ENCODE results near the gene MUC5B. TPM values are rescaled to one million over a fixed set of nuclear protein-coding genes. Genes with fewer than 3 reads are reported as not detected.

MUC5B gene
- total and polyA plus RNA-seq, 9 donors: 0.02 to 35.3 (median 1.1) TPM; not detected in 1

DNA sequence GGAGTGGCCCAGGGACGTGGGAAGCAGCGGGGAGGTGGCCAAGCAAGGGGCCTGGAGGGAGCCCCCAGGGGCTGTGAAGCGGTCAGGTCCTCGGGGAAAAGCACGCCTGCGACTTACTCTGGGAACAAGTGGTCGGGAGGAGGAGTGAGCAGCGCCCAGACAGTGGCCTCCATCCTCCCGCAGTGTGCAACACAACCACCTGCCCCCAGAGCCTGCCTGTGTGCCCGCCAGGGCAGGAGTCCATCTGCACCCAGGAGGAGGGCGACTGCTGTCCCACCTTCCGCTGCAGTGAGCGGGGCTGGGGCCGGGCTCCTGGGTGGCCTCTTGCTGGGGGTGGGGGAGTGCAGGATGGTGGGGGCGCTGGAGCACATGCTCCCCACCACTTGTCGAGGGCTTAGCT is 35.0 kb downstream of the MUC5B start:
- 73 to 81% (median 80%) methylated on average over 14 to 16 of the region's 16 CpGs for WGBS, 3 donors
- no peak for TF ChIP-seq EP300 (IDR thresholded peaks at IDR 0.05)
- TF ChIP-seq, protein P1, sequence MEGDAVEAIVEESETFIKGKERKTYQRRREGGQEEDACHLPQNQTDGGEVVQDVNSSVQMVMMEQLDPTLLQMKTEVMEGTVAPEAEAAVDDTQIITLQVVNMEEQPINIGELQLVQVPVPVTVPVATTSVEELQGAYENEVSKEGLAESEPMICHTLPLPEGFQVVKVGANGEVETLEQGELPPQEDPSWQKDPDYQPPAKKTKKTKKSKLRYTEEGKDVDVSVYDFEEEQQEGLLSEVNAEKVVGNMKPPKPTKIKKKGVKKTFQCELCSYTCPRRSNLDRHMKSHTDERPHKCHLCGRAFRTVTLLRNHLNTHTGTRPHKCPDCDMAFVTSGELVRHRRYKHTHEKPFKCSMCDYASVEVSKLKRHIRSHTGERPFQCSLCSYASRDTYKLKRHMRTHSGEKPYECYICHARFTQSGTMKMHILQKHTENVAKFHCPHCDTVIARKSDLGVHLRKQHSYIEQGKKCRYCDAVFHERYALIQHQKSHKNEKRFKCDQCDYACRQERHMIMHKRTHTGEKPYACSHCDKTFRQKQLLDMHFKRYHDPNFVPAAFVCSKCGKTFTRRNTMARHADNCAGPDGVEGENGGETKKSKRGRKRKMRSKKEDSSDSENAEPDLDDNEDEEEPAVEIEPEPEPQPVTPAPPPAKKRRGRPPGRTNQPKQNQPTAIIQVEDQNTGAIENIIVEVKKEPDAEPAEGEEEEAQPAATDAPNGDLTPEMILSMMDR (IDR thresholded peaks at IDR 0.05): no peak
- TF ChIP-seq POLR2A (IDR thresholded peaks at IDR 0.05): no peak
- no peaks in the 10 kb centered on the region for H3K36me3 ChIP-seq
- no peaks in the 10 kb centered on the region for H3K9me3 ChIP-seq
- H3K27ac ChIP-seq: no peak overlapping the region
- H3K27me3 ChIP-seq: no peaks in the 10 kb centered on the region
- peaks cover 10% of the 10 kb centered on the region for H3K4me1 ChIP-seq (ENCODE audit: insufficient read depth)
- H3K4me3 ChIP-seq: no peak overlapping the region
- DNase-seq: no peak
- intact Hi-C loops (cut with DNase I): no loop called here

DNA sequence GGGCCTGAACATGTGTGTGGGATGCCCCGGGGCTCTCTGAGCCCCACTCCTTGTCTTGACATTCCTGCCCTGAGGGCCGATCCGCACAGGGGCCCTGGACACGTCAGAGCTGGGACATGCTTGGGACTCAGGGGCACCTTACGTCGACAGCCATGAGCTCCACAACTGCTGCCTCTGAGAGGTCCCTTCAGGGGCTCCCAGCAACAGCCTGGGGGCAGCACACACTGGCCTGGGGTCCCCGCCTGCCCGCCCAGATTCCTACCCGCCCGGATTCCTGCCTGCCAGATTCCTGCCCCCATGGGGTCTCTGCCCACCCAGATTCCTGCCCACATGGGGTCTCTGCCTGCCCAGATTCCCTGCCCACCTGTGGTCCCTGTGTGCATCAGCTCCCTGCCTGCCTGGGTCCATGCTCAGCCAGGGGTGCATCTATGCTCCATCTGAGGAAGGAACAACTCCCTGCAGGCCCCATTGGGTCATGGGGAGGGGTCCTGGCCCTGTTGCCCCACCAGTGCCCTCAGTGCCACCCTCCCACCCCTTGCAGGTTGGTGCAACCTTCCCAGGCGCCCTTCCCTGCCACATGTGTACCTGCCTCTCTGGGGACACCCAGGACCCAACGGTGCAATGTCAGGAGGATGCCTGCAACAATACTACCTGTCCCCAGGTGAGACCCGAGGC is 35.7 kb downstream of the MUC5B start:
- no peaks in the 10 kb centered on the region for H3K36me3 ChIP-seq
- H3K4me1 ChIP-seq (ENCODE audit: insufficient read depth): peaks cover 10% of the 10 kb centered on the region
- intact Hi-C loops (cut with DNase I): no loop called here
- no peaks in the 10 kb centered on the region for H3K9me3 ChIP-seq
- H3K27ac ChIP-seq: no peak overlapping the region
- 54 to 71% (median 62%) methylated on average over 11 to 13 of the region's 13 CpGs for WGBS, 3 donors
- no peak for DNase-seq
- H3K4me3 ChIP-seq: no peak overlapping the region
- no peaks in the 10 kb centered on the region for H3K27me3 ChIP-seq
- TF ChIP-seq EP300 (IDR thresholded peaks at IDR 0.05) (no peak), POLR2A (IDR thresholded peaks at IDR 0.05) (no peak)
- TF ChIP-seq, protein P1 (IDR thresholded peaks at IDR 0.05): no peak

DNA sequence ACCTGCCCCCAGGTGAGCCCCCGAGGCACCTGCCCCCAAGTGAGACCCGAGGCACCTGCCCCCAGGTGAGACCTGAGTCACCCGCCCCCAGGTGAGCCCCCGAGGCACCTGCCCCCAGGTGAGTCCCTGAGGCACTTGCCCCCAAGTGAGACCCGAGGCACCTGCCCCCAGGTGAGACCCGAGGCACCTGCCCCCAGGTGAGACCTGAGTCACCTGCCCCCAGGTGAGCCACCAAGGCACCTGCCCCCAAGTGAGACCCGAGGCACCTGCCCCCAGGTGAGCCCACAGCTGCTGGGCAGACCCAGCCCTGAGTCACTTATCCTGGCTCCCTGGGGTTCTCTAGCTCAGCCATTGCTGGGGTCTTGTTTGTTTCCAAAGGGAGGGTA is 36.2 kb downstream of the MUC5B start:
- H3K4me3 ChIP-seq: no peak overlapping the region
- no peak overlapping the region for H3K27ac ChIP-seq
- no peaks in the 10 kb centered on the region for H3K9me3 ChIP-seq
- TF ChIP-seq, protein P1 (IDR thresholded peaks at IDR 0.05): no peak
- TF ChIP-seq EP300 (IDR thresholded peaks at IDR 0.05): no peak
- no peak for TF ChIP-seq POLR2A (IDR thresholded peaks at IDR 0.05)
- H3K36me3 ChIP-seq: no peaks in the 10 kb centered on the region
- no peak for DNase-seq
- intact Hi-C loops (cut with DNase I): no loop called here
- H3K27me3 ChIP-seq: no peaks in the 10 kb centered on the region
- WGBS, 3 donors: 62 to 68% (median 65%) methylated on average over 3 to 7 of the region's 7 CpGs
- peaks cover 10% of the 10 kb centered on the region for H3K4me1 ChIP-seq (ENCODE audit: insufficient read depth)

DNA sequence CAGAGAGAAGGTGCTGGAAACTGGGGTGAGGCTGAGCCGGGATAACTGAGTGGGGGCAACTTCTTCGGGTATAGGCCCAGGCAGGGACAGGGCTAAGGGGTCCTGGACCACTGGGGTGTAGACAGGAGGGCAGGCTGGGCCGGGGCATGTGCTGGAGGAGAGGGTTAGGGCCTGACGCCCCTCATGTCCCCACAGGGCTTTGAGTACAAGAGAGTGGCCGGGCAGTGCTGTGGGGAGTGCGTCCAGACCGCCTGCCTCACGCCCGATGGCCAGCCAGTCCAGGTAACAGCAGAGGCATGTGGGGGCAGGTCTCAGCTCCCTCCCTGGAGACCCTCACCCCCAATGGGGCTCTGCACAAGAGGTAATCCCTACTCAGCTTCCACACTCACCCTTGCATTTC is 36.7 kb downstream of the MUC5B start:
- no peaks in the 10 kb centered on the region for H3K27me3 ChIP-seq
- no peak overlapping the region for H3K27ac ChIP-seq
- no peak overlapping the region for H3K4me3 ChIP-seq
- intact Hi-C loops (cut with DNase I): no loop called here
- peaks cover 10% of the 10 kb centered on the region for H3K4me1 ChIP-seq (ENCODE audit: insufficient read depth)
- no peaks in the 10 kb centered on the region for H3K36me3 ChIP-seq
- no peaks in the 10 kb centered on the region for H3K9me3 ChIP-seq
- no peak for DNase-seq
- TF ChIP-seq POLR2A (IDR thresholded peaks at IDR 0.05): no peak
- no peak for TF ChIP-seq EP300 (IDR thresholded peaks at IDR 0.05)
- TF ChIP-seq, protein P1 (IDR thresholded peaks at IDR 0.05): no peak
- WGBS, 3 donors: 70 to 83% (median 73%) methylated on average over 7 to 9 of the region's 9 CpGs

Data from ovary (tissue), 9 donors.